Neural cell (in vitro differentiated cells): ENCODE measurements around the gene ANKS1B. TPM values are rescaled to one million over a fixed set of nuclear protein-coding genes. Genes with fewer than 3 reads are reported as not detected.
A peak's percentile ranks its signal among the peaks of the same experiment; 100 is the strongest.

ENCODE experiments used
- H2AFZ ChIP-seq: fragments of 200-600, 300-800 bp; sonication (generic), shearing (Covaris generic); 2 replicates; pipeline ENCODE4 v1.6.0; 2014; ENCODE audit warnings: low read depth, mild to moderate bottlenecking, antibody characterized with exemption, low read length, moderate library complexity
- H3F3A ChIP-seq: fragments of 200-600 bp; shearing (Covaris generic); 2 replicates; pipeline ENCODE4 v1.6.1; 2016; ENCODE audit warnings: mild to moderate bottlenecking, moderate library complexity, mixed read lengths, antibody characterized with exemption, low read length; ENCODE audit not compliant: insufficient read depth, poor library complexity, severe bottlenecking
- H3K27ac ChIP-seq: fragments of 200-600, 300-800 bp; sonication (generic), shearing (Covaris generic); 2 replicates; pipeline ENCODE4 v1.5.1; 2014; ENCODE audit warnings: mild to moderate bottlenecking, low read length, moderate library complexity
- H3K27me3 ChIP-seq: fragments of 300-800, 200-600 bp; sonication (generic), shearing (Covaris generic); 2 replicates; pipeline ENCODE4 v1.6.0; 2014; ENCODE audit warnings: mild to moderate bottlenecking, low read depth, low read length, moderate library complexity; ENCODE audit not compliant: insufficient read depth
- H3K36me3 ChIP-seq: fragments of 300-800, 200-600 bp; sonication (generic), shearing (Covaris generic); 2 replicates; pipeline ENCODE4 v1.5.1; 2014; ENCODE audit warnings: mild to moderate bottlenecking, antibody characterized with exemption, low read length, moderate library complexity; ENCODE audit not compliant: insufficient read depth
- H3K4me2 ChIP-seq: fragments of 300-800, 200-600 bp; sonication (generic), shearing (Covaris generic); 2 replicates; pipeline ENCODE4 v1.6.0; 2014; ENCODE audit warnings: mild to moderate bottlenecking, low read length
- H3K4me3 ChIP-seq: fragments of 300-800, 200-600 bp; sonication (generic), shearing (Covaris generic); 2 replicates; pipeline ENCODE4 v1.5.1; 2014; ENCODE audit warnings: mild to moderate bottlenecking, low read length, moderate library complexity
- H3K79me2 ChIP-seq: fragments of 200-600 bp; shearing (Covaris generic); replicated peaks from 2 replicates; pipeline ENCODE4 v1.6.0; 2014; ENCODE audit warnings: mild to moderate bottlenecking, low read length, moderate library complexity; ENCODE audit not compliant: insufficient read depth
- H3K9ac ChIP-seq: fragments of 300-800, 200-600 bp; sonication (generic), shearing (Covaris generic); 2 replicates; pipeline ENCODE4 v1.6.1; 2016; ENCODE audit warnings: mild to moderate bottlenecking, low read length, mixed read lengths
- H3K9me2 ChIP-seq: fragments of 200-600 bp; shearing (Covaris generic); 2 replicates; pipeline ENCODE4 v1.6.1; 2016; ENCODE audit warnings: mild to moderate bottlenecking, low read length, mixed read lengths; ENCODE audit not compliant: insufficient read depth
- H3K9me3 ChIP-seq: fragments of 200-600, 300-800 bp; sonication (generic), shearing (Covaris generic); 2 replicates; pipeline ENCODE4 v1.6.1; 2016; ENCODE audit warnings: mild to moderate bottlenecking, mixed run types, low read length, moderate library complexity, mixed read lengths
- H4K20me1 ChIP-seq: fragments of 200-600 bp; shearing (Covaris generic); 2 replicates; pipeline ENCODE4 v1.6.1; 2016; ENCODE audit warnings: mild to moderate bottlenecking, mixed run types; ENCODE audit not compliant: insufficient read depth
- EP300 ChIP-seq: fragments of 450-650 bp; conservative IDR thresholded peaks from 2 replicates; pipeline ENCODE4 v1.6.1; 2014; ENCODE audit warnings: antibody characterized with exemption, mild to moderate bottlenecking, moderate library complexity; ENCODE audit not compliant: poor library complexity, severe bottlenecking
- EZH2 ChIP-seq: fragments of 200-600, 300-800 bp; shearing (Covaris generic), sonication (generic); IDR thresholded peaks from 2 replicates; pipeline ENCODE4 v1.6.1; 2014; ENCODE audit warnings: antibody characterized with exemption, low read length, borderline replicate concordance, mild to moderate bottlenecking; ENCODE audit not compliant: insufficient read depth, poor library complexity, severe bottlenecking
- MXI1 ChIP-seq: fragments of 450-650 bp; conservative IDR thresholded peaks from 2 replicates; pipeline ENCODE4 v1.6.1; 2014; ENCODE audit warnings: antibody characterized with exemption, mild to moderate bottlenecking; ENCODE audit not compliant: poor library complexity, severe bottlenecking
- POLR2AphosphoS5 ChIP-seq: IDR thresholded peaks from 2 replicates; pipeline ENCODE4 v1.6.1; 2012
- RAD21 ChIP-seq: fragments of 450-650 bp; conservative IDR thresholded peaks from 2 replicates; pipeline ENCODE4 v1.6.1; 2014; ENCODE audit warnings: antibody characterized with exemption, mild to moderate bottlenecking, moderate library complexity
- SMC3 ChIP-seq: fragments of 450-650 bp; conservative IDR thresholded peaks from 2 replicates; pipeline ENCODE4 v1.6.1; 2014; ENCODE audit warnings: antibody characterized with exemption, mild to moderate bottlenecking, moderate library complexity; ENCODE audit not compliant: poor library complexity
- TAF1 ChIP-seq: IDR thresholded peaks from 2 replicates; pipeline ENCODE4 v1.6.1; 2012; ENCODE audit warnings: low read depth
- polyA plus RNA-seq: library from polyadenylated mRNA; depleted of rRNA; stranded (reverse); fragments of >200 nt; gene quantifications from 2 replicates; pipeline ENCODE4 v1.2.3, GENCODE V29; 2014
- TF ChIP-seq, protein P1 (sequence below): fragments of 450-650 bp; IDR thresholded peaks from 2 replicates; pipeline ENCODE4 v1.5.1; 2014; ENCODE audit warnings: antibody characterized with exemption, mild to moderate bottlenecking, moderate library complexity; ENCODE audit not compliant: poor library complexity, severe bottlenecking
- TF ChIP-seq, protein P2 (sequence below): IDR thresholded peaks from 2 replicates; pipeline ENCODE4 v1.6.1; 2012; ENCODE audit warnings: borderline replicate concordance

ANKS1B gene
- polyA plus RNA-seq, 1 donor from 2014 or later, result 65.6 TPM

DNA sequence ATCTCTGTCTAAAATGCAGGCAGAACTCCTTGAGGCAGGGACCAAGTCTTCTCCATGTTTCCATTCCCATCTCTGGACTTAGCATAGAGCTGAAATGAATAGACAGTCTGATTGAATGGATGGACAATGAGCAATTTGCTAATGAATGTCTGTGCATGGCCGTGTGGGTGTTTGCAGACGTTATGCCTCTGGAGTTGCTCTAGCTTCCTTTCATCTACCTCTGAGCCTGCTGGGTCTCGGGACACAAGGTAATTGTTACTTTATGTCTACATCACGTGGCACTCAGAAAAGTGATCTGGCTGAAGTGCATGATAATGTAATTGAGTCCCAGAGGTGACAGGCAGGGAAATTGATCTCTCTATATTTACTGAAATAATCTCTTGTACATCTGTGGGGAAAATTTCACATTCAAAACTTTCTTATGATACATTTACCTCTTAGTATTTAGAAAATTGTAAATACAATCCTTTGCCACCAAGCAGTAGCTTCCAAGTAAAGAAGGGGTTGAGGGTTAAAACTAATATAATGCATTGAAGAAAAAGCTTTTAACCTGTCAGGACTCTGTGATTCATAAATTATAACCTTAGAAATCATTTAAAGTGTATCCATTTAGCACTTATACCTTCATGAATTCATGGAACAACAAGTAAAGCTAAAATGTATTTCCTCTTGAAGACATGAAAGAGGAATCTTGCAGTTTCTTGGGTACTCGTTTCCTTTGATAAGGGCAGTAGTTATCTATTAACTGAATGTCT is 915.6 kb downstream of the ANKS1B start:
- Histone ChIP-seq H4K20me1 (no peaks in the 10 kb centered on the region), H3K9me2 (no peaks in the 10 kb centered on the region), H3F3A (peaks cover 9% of the 10 kb centered on the region), H3K79me2 (no peaks in the 10 kb centered on the region), H3K4me2 (peak overlapping the region; percentile 57), H3K27me3 (no peaks in the 10 kb centered on the region), H3K4me3 (peak overlapping the region; percentile 54), H3K9me3 (no peaks in the 10 kb centered on the region), H3K36me3 (no peaks in the 10 kb centered on the region), H3K9ac (peak overlapping the region; percentile 50), H2AFZ (no peak overlapping the region), H3K27ac (peak overlapping the region; percentile 92)
- peak; percentile 88 for TF ChIP-seq POLR2AphosphoS5
- TF ChIP-seq, protein P1, sequence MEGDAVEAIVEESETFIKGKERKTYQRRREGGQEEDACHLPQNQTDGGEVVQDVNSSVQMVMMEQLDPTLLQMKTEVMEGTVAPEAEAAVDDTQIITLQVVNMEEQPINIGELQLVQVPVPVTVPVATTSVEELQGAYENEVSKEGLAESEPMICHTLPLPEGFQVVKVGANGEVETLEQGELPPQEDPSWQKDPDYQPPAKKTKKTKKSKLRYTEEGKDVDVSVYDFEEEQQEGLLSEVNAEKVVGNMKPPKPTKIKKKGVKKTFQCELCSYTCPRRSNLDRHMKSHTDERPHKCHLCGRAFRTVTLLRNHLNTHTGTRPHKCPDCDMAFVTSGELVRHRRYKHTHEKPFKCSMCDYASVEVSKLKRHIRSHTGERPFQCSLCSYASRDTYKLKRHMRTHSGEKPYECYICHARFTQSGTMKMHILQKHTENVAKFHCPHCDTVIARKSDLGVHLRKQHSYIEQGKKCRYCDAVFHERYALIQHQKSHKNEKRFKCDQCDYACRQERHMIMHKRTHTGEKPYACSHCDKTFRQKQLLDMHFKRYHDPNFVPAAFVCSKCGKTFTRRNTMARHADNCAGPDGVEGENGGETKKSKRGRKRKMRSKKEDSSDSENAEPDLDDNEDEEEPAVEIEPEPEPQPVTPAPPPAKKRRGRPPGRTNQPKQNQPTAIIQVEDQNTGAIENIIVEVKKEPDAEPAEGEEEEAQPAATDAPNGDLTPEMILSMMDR, result peak; percentile 13
- no peak for TF ChIP-seq SMC3
- no peak for TF ChIP-seq TAF1
- peak; percentile 34 for TF ChIP-seq MXI1
- no peak for TF ChIP-seq EZH2
- TF ChIP-seq EP300, result peak; percentile 87
- TF ChIP-seq RAD21, result no peak
- TF ChIP-seq, protein P2, sequence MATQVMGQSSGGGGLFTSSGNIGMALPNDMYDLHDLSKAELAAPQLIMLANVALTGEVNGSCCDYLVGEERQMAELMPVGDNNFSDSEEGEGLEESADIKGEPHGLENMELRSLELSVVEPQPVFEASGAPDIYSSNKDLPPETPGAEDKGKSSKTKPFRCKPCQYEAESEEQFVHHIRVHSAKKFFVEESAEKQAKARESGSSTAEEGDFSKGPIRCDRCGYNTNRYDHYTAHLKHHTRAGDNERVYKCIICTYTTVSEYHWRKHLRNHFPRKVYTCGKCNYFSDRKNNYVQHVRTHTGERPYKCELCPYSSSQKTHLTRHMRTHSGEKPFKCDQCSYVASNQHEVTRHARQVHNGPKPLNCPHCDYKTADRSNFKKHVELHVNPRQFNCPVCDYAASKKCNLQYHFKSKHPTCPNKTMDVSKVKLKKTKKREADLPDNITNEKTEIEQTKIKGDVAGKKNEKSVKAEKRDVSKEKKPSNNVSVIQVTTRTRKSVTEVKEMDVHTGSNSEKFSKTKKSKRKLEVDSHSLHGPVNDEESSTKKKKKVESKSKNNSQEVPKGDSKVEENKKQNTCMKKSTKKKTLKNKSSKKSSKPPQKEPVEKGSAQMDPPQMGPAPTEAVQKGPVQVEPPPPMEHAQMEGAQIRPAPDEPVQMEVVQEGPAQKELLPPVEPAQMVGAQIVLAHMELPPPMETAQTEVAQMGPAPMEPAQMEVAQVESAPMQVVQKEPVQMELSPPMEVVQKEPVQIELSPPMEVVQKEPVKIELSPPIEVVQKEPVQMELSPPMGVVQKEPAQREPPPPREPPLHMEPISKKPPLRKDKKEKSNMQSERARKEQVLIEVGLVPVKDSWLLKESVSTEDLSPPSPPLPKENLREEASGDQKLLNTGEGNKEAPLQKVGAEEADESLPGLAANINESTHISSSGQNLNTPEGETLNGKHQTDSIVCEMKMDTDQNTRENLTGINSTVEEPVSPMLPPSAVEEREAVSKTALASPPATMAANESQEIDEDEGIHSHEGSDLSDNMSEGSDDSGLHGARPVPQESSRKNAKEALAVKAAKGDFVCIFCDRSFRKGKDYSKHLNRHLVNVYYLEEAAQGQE, result peak; percentile 70

DNA sequence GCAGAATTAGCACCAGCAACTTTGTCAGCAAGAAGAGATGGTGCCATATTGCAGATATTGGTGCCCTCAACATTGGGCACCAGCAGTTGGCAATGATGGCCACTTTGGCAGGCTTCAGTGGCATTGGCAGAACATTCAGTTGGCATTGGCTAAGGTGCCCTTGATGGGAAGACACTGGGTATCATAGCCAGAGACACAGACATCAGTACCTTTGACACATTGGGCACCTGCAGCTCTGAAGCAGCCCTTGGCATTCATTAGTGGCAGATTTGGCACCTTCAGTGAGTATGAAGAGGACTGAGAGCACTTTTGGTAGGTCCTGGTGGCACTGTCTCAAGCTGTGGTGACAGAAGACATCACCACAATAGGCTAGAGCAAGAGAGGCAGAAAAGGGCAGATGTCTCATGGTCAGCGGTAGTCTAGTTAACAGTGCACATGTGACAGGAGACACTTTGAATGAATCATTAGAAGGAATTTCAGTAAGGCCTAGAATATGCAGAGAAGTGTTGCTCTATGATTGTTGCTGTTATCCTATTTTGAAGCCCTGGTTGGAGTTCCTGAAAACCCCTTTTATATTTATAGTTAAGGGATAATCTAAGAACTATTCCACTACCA is 917.5 kb downstream of the ANKS1B start:
- H3F3A ChIP-seq, result peaks cover 9% of the 10 kb centered on the region
- no peak overlapping the region for H3K4me2 ChIP-seq
- H3K9ac ChIP-seq, result no peak overlapping the region
- no peaks in the 10 kb centered on the region for H3K79me2 ChIP-seq
- H4K20me1 ChIP-seq, result no peaks in the 10 kb centered on the region
- H3K27ac ChIP-seq, result peak overlapping the region; percentile 92
- no peak overlapping the region for H3K4me3 ChIP-seq
- H3K9me2 ChIP-seq, result no peaks in the 10 kb centered on the region
- no peaks in the 10 kb centered on the region for H3K9me3 ChIP-seq
- no peaks in the 10 kb centered on the region for H3K36me3 ChIP-seq
- H3K27me3 ChIP-seq, result no peaks in the 10 kb centered on the region
- TF ChIP-seq RAD21 (no peak), SMC3 (no peak), MXI1 (no peak), TAF1 (no peak), POLR2AphosphoS5 (no peak), EP300 (no peak), EZH2 (no peak)
- TF ChIP-seq, protein P1, result no peak
- TF ChIP-seq, protein P2, result no peak
- no peak overlapping the region for H2AFZ ChIP-seq
